H9 (cell line): Measurements from ENCODE around the gene CAB39L. TPM values are rescaled to one million over a fixed set of nuclear protein-coding genes. Genes with fewer than 3 reads are reported as not detected.

Source experiments
- DNase-seq: peaks from one replicate; pipeline ENCODE4 v3.0.0-alpha.2; 2017
- H2AFZ ChIP-seq: one replicate; pipeline ENCODE4 v1.6.1; 2013; ENCODE audit warnings: mild to moderate bottlenecking, low read length, control low read depth, moderate library complexity
- H2AK5ac ChIP-seq: 2 replicates; pipeline ENCODE4 v1.6.1; 2013; ENCODE audit warnings: low read length, control low read depth, mixed read lengths; ENCODE audit not compliant: insufficient read length
- H2BK120ac ChIP-seq: one replicate; pipeline ENCODE4 v1.6.1; 2013; ENCODE audit warnings: low read depth, mild to moderate bottlenecking, low read length, control low read depth, inconsistent platforms; ENCODE audit not compliant: poor library complexity, severe bottlenecking
- H2BK12ac ChIP-seq: 2 replicates; pipeline ENCODE4 v1.6.1; 2013; ENCODE audit warnings: low read length, control low read depth, mixed read lengths, low read depth; ENCODE audit not compliant: insufficient read length
- H2BK15ac ChIP-seq: 2 replicates; pipeline ENCODE4 v1.6.1; 2013; ENCODE audit warnings: low read depth, low read length, control low read depth
- H2BK20ac ChIP-seq: one replicate; pipeline ENCODE4 v1.6.1; 2013; ENCODE audit warnings: low read depth, mild to moderate bottlenecking, low read length, control low read depth, inconsistent platforms; ENCODE audit not compliant: poor library complexity, severe bottlenecking
- H2BK5ac ChIP-seq: 2 replicates; pipeline ENCODE4 v1.6.1; 2013; ENCODE audit warnings: low read length, control low read depth, mixed read lengths; ENCODE audit not compliant: insufficient read length
- H3K14ac ChIP-seq: 2 replicates; pipeline ENCODE4 v1.6.1; 2013; ENCODE audit warnings: low read length, control low read depth; ENCODE audit not compliant: insufficient read depth
- H3K18ac ChIP-seq: 2 replicates; pipeline ENCODE4 v1.6.1; 2013; ENCODE audit warnings: low read depth, mild to moderate bottlenecking, mixed read lengths, low read length, control low read depth; ENCODE audit not compliant: insufficient read length
- H3K23ac ChIP-seq: 2 replicates; pipeline ENCODE4 v1.6.1; 2013; ENCODE audit warnings: low read length, control low read depth, mixed read lengths, low read depth; ENCODE audit not compliant: insufficient read length
- H3K23me2 ChIP-seq: 2 replicates; pipeline ENCODE4 v1.6.1; 2013; ENCODE audit warnings: low read depth, mild to moderate bottlenecking, mixed read lengths, low read length, control low read depth; ENCODE audit not compliant: insufficient read length, poor library complexity, severe bottlenecking
- H3K27ac ChIP-seq: 2 replicates; pipeline ENCODE4 v1.5.1; 2013; ENCODE audit warnings: low read length, control low read depth, mixed read lengths, low read depth; ENCODE audit not compliant: insufficient read length
- H3K27me3 ChIP-seq: 2 replicates; pipeline ENCODE4 v1.6.1; 2013; ENCODE audit warnings: low read length, control low read depth, inconsistent platforms; ENCODE audit not compliant: insufficient read depth
- H3K4ac ChIP-seq: 2 replicates; pipeline ENCODE4 v1.6.1; 2013; ENCODE audit warnings: low read depth, mild to moderate bottlenecking, control low read depth, inconsistent platforms, low read length, moderate library complexity
- H3K4me1 ChIP-seq: 2 replicates; pipeline ENCODE4 v1.6.1; 2013; ENCODE audit warnings: low read length, control low read depth, inconsistent platforms; ENCODE audit not compliant: insufficient read depth
- H3K4me2 ChIP-seq: 2 replicates; pipeline ENCODE4 v1.6.1; 2013; ENCODE audit warnings: low read length, control low read depth, mixed read lengths; ENCODE audit not compliant: insufficient read length, insufficient read depth
- H3K56ac ChIP-seq: 2 replicates; pipeline ENCODE4 v1.6.1; 2013; ENCODE audit warnings: low read depth, mild to moderate bottlenecking, mixed read lengths, low read length, control low read depth; ENCODE audit not compliant: insufficient read length
- H3K79me1 ChIP-seq: 2 replicates; pipeline ENCODE4 v1.6.1; 2013; ENCODE audit warnings: low read depth, mild to moderate bottlenecking, moderate library complexity, low read length, control low read depth, inconsistent platforms; ENCODE audit not compliant: insufficient read depth, poor library complexity, severe bottlenecking
- H3K79me2 ChIP-seq: 2 replicates; pipeline ENCODE4 v1.6.1; 2013; ENCODE audit warnings: low read length, control low read depth, inconsistent platforms; ENCODE audit not compliant: insufficient read depth
- H3K9ac ChIP-seq: 2 replicates; pipeline ENCODE4 v1.6.1; 2013; ENCODE audit warnings: low read length, control low read depth, mixed read lengths; ENCODE audit not compliant: insufficient read length; ENCODE audit errors: extremely low read depth
- H3K9me3 ChIP-seq: one replicate; pipeline ENCODE4 v1.6.1; 2013; ENCODE audit warnings: low read depth, low read length, inconsistent platforms; ENCODE audit not compliant: control insufficient read depth
- H3T11ph ChIP-seq: one replicate; pipeline ENCODE4 v1.6.1; 2013; ENCODE audit warnings: mild to moderate bottlenecking, low read length, control low read depth, inconsistent platforms
- H4K20me1 ChIP-seq: one replicate; pipeline ENCODE4 v1.6.1; 2013; ENCODE audit not compliant: control insufficient read depth, insufficient read length, insufficient read depth
- H4K5ac ChIP-seq: 2 replicates; pipeline ENCODE4 v1.6.1; 2013; ENCODE audit warnings: low read depth, mild to moderate bottlenecking, mixed read lengths, low read length, control low read depth; ENCODE audit not compliant: insufficient read length
- H4K8ac ChIP-seq: replicated peaks from 2 replicates; pipeline ENCODE4 v1.6.1; 2013; ENCODE audit warnings: low read length, control low read depth, mixed read lengths, low read depth; ENCODE audit not compliant: insufficient read length
- H4K91ac ChIP-seq: 2 replicates; pipeline ENCODE4 v1.6.1; 2013; ENCODE audit warnings: low read depth, mild to moderate bottlenecking, moderate library complexity, mixed read lengths, low read length, control low read depth; ENCODE audit not compliant: insufficient read length
- H3K27ac Mint-ChIP-seq, 3 experiments: 2 replicates in 2 of 3; 3 replicates in 1 of 3; pipeline ENCODE4 v1.8.0; 2020 to 2021; ENCODE audit warnings: mixed read lengths in 3 of 3, mild to moderate bottlenecking in 1 of 3, moderate library complexity in 1 of 3
- H3K27me3 Mint-ChIP-seq: 2 replicates; pipeline ENCODE4 v1.8.0; 2021; ENCODE audit warnings: low read depth, mild to moderate bottlenecking, moderate library complexity, mixed read lengths
- H3K36me3 Mint-ChIP-seq, 3 experiments: 2 replicates in 2 of 3; 3 replicates in 1 of 3; pipeline ENCODE4 v1.8.0; 2020 to 2021; ENCODE audit warnings: low read depth in 3 of 3, mixed read lengths in 3 of 3; ENCODE audit not compliant: insufficient read depth in 1 of 3
- H3K4me1 Mint-ChIP-seq, 2 experiments: 2 replicates each; pipeline ENCODE4 v1.8.0; 2020; ENCODE audit warnings: mixed read lengths in 2 of 2
- H3K4me3 Mint-ChIP-seq, 2 experiments: 2 replicates in 1 of 2; 3 replicates in 1 of 2; pipeline ENCODE4 v1.8.0; 2020 to 2021; ENCODE audit warnings: mild to moderate bottlenecking in 2 of 2, mixed read lengths in 2 of 2, moderate library complexity in 1 of 2
- H3K9me3 Mint-ChIP-seq, 2 experiments: 2 replicates in 1 of 2; 3 replicates in 1 of 2; pipeline ENCODE4 v1.8.0; 2020; ENCODE audit warnings: mild to moderate bottlenecking in 2 of 2, mixed read lengths in 2 of 2, moderate library complexity in 1 of 2
- CTCF ChIP-seq: fragments of 200-600 bp; sonication (generic); conservative IDR thresholded peaks from 3 replicates; pipeline ENCODE4 v1.8.0; 2021; ENCODE audit warnings: antibody characterized with exemption, mild to moderate bottlenecking
- WGBS: extraction: QIAGEN DNeasy Blood & Tissue Kit; methylation state at CpG from one replicate; pipeline ENCODE4 v1.1.7; 2013; ENCODE audit warnings: missing lambda C conversion rate, low lambda C conversion rate, mixed read lengths; ENCODE audit not compliant: insufficient read length; ENCODE audit errors: extremely low coverage; 5-methylcytosine and 5-hydroxymethylcytosine counted together
- total RNA-seq: library from RNA; stranded (reverse); gene quantifications from 2 replicates; pipeline ENCODE4 v1.2.1, GENCODE V29; 2021

CAB39L gene
- total RNA-seq, 1 experiment from 2014 or later, result 6.0 TPM

- no peaks in the 10 kb centered on the region; the same call in 1 of the 2 replicates for H3K4me1 ChIP-seq
- Mint-ChIP-seq H3K4me1 (peaks cover 23 to 29% of the 10 kb centered on the region in 2 experiments), H3K9me3 (peaks cover 0 to 3% of the 10 kb centered on the region in 2 experiments; a peak in 2 of 5 replicates)
Measured at GRCh38 chr13:49366841-49367240, 77.0 kb downstream of the CAB39L start.

More at GRCh38 chr13:49366841-49367240, 77.0 kb downstream of the CAB39L start:
- no peak overlapping the region for H3K27ac ChIP-seq
- 0 out of 7 replicates have a peak, but pooled peaks cover 0 to 2% (median 0%) of the 10 kb centered on the region in 3 experiments for H3K36me3 Mint-ChIP-seq
- WGBS, result no CpG with 5 or more reads among the region's 2 CpGs
- H2AK5ac ChIP-seq, result no peak overlapping the region
- no peak overlapping the region for H2BK12ac ChIP-seq
- no peaks in the 10 kb centered on the region for H4K20me1 ChIP-seq
- no peak overlapping the region for H3K14ac ChIP-seq
- no peak overlapping the region for H2AFZ ChIP-seq
- H3K4me2 ChIP-seq, result no peak overlapping the region
- H3K9me3 ChIP-seq, result no peaks in the 10 kb centered on the region
- H3K27me3 Mint-ChIP-seq, result no peaks in the 10 kb centered on the region
- no peak overlapping the region for H2BK5ac ChIP-seq
- no peak overlapping the region for H3T11ph ChIP-seq
- no peaks in the 10 kb centered on the region for H3K27me3 ChIP-seq
- no peak overlapping the region for H2BK120ac ChIP-seq
- H3K4me3 Mint-ChIP-seq, result no peak overlapping the region
- no peak overlapping the region for H4K5ac ChIP-seq
- no peaks in the 10 kb centered on the region for H3K79me1 ChIP-seq
- H4K8ac ChIP-seq, result no peak overlapping the region
- H4K91ac ChIP-seq, result no peak overlapping the region
- H3K23me2 ChIP-seq, result no peaks in the 10 kb centered on the region
- DNase-seq, result no peak
- no peak overlapping the region for H3K27ac Mint-ChIP-seq
- H2BK20ac ChIP-seq, result no peak overlapping the region
- H3K79me2 ChIP-seq, result no peaks in the 10 kb centered on the region
- no peak for TF ChIP-seq CTCF
- no peak overlapping the region for H3K23ac ChIP-seq
- H3K9ac ChIP-seq, result no peak overlapping the region
- no peak overlapping the region for H3K18ac ChIP-seq
- H3K4ac ChIP-seq, result no peak overlapping the region
- H3K56ac ChIP-seq, result no peak overlapping the region
- H2BK15ac ChIP-seq, result no peak overlapping the region
